K562 (cell line): ENCODE measurements around the gene NR0B2. TPM values are rescaled to one million over a fixed set of nuclear protein-coding genes. Genes with fewer than 3 reads are reported as not detected.

Experiments
- FOS ChIP-seq: IDR thresholded peaks from 3 replicates; pipeline ENCODE4 v1.6.1; 2011; ENCODE audit not compliant: insufficient read length; ENCODE audit errors: extremely low read depth
- HLTF ChIP-seq: fragments of 450-650 bp; IDR thresholded peaks from 2 replicates; pipeline ENCODE4 v1.6.1; 2016
- HMG20B ChIP-seq: fragments of 250-450 bp; sonication (Bioruptor Pico); IDR thresholded peaks from 2 replicates; pipeline ENCODE4 v1.5.0; 2021; ENCODE audit warnings: mild to moderate bottlenecking
- MTF1 ChIP-seq: fragments of 250-450 bp; sonication (Bioruptor Pico); IDR thresholded peaks from 2 replicates; pipeline ENCODE4 v1.9.0; 2021; ENCODE audit warnings: moderate library complexity, mild to moderate bottlenecking, inconsistent platforms, borderline replicate concordance
- MYC ChIP-seq, 2 experiments: fragments of 250-450 bp in 1 of 2; sonication (Bioruptor Pico) in 1 of 2; IDR thresholded peaks; 2 replicates each; pipeline versions ENCODE4 v1.5.1 to v1.6.1; 2012 to 2021; ENCODE audit warnings: low read depth in 2 of 2, borderline replicate concordance in 1 of 2, improper control_type of control experiment in 1 of 2, low read length in 1 of 2, mild to moderate bottlenecking in 1 of 2, moderate library complexity in 1 of 2
- NCOA6 ChIP-seq: fragments of 450-650 bp; IDR thresholded peaks from 2 replicates; pipeline ENCODE4 v1.6.1; 2017; ENCODE audit warnings: mild to moderate bottlenecking
- NFIX ChIP-seq: fragments of 250-450 bp; sonication (Bioruptor Pico); IDR thresholded peaks from 2 replicates; pipeline ENCODE4 v1.4.0; 2020; ENCODE audit warnings: low read depth, mild to moderate bottlenecking, moderate library complexity
- NR4A1 ChIP-seq, 2 experiments: fragments of 250-450 bp in 1 of 2; fragments of 450-650 bp in 1 of 2; sonication (Bioruptor Pico) in 1 of 2; IDR thresholded peaks; 2 replicates each; pipeline versions ENCODE4 v1.4.0 to v1.6.1; 2016 to 2020; ENCODE audit warnings: mild to moderate bottlenecking in 2 of 2, missing compliant biosample characterization in 1 of 2, missing genetic modification characterization in 1 of 2, moderate library complexity in 1 of 2
- NUFIP1 ChIP-seq: fragments of 450-650 bp; IDR thresholded peaks from 2 replicates; pipeline ENCODE4 v1.6.1; 2018; ENCODE audit not compliant: partially characterized antibody
- POLR2G ChIP-seq: fragments of 200-400 bp; formaldehyde crosslinking; IDR thresholded peaks from 2 replicates; pipeline ENCODE4 v1.6.1; 2017; ENCODE audit warnings: low read depth, mild to moderate bottlenecking, antibody characterized with exemption, low read length, moderate library complexity
- SAP30 ChIP-seq: fragments of 200-600 bp; sonication (generic); IDR thresholded peaks from 2 replicates; pipeline ENCODE4 v1.6.1; 2012; ENCODE audit warnings: borderline replicate concordance, low read depth, mild to moderate bottlenecking, moderate library complexity, low read length, control low read depth, inconsistent platforms; ENCODE audit not compliant: insufficient read depth, poor library complexity, severe bottlenecking
- SIRT6 ChIP-seq: IDR thresholded peaks from one replicate; pipeline ENCODE4 v1.6.1; 2012; ENCODE audit warnings: low read depth, mild to moderate bottlenecking, control low read depth, inconsistent platforms, low read length, moderate library complexity
- SNRNP70 ChIP-seq: fragments of 200-400 bp; formaldehyde crosslinking; optimal IDR thresholded peaks from 2 replicates; pipeline ENCODE3; 2017; ENCODE audit warnings: low read depth, low read length
- SP2 ChIP-seq: IDR thresholded peaks from 2 replicates; pipeline ENCODE4 v1.6.1; 2011; ENCODE audit warnings: mild to moderate bottlenecking, low read depth, low read length, moderate library complexity; ENCODE audit not compliant: poor library complexity, severe bottlenecking; ENCODE audit errors: extremely low read depth
- SRSF3 ChIP-seq: fragments of 200-400 bp; formaldehyde crosslinking; IDR thresholded peaks from 2 replicates; pipeline ENCODE4 v1.6.1; 2016; ENCODE audit warnings: mild to moderate bottlenecking, low read length, moderate library complexity; ENCODE audit not compliant: insufficient read depth
- THAP12 ChIP-seq: fragments of 250-450 bp; sonication (Bioruptor Pico); IDR thresholded peaks from 2 replicates; pipeline ENCODE4 v1.9.0; 2021; ENCODE audit warnings: mild to moderate bottlenecking, inconsistent platforms
- ZNF140 ChIP-seq: fragments of 250-450 bp; sonication (Bioruptor Pico); IDR thresholded peaks from 2 replicates; pipeline ENCODE4 v1.8.0; 2021; ENCODE audit warnings: moderate library complexity, mild to moderate bottlenecking, inconsistent platforms
- ZNF280A ChIP-seq: fragments of 450-650 bp; IDR thresholded peaks from 2 replicates; pipeline ENCODE4 v1.6.1; 2018; ENCODE audit warnings: mild to moderate bottlenecking, low read depth; ENCODE audit not compliant: partially characterized antibody
- ZNF449 ChIP-seq: fragments of 250-450 bp; sonication (Bioruptor Pico); IDR thresholded peaks from 2 replicates; pipeline ENCODE4 v1.8.0; 2022; ENCODE audit warnings: moderate library complexity, mild to moderate bottlenecking, inconsistent platforms
- ZNF57 ChIP-seq: fragments of 450-650 bp; formaldehyde crosslinking; IDR thresholded peaks from 2 replicates; pipeline ENCODE4 v1.4.0; 2020; ENCODE audit warnings: mild to moderate bottlenecking, moderate library complexity
- ZNF583 ChIP-seq: fragments of 250-450 bp; sonication (Bioruptor Pico); IDR thresholded peaks from 2 replicates; pipeline ENCODE4 v1.4.0; 2020
- polyA plus RNA-seq, 8 experiments: library from polyadenylated mRNA; depleted of rRNA in 4 of 8; stranded (reverse) in 5 of 8; unstranded in 3 of 8; fragments of >200 nt; fragmentation: Nextera tagmentation in 2 of 8; fragmentation: Illumina TruSeq in 1 of 8; extraction: Ambion mirVana in 2 of 8; extraction: Trizol in 1 of 8; gene quantifications; 2 replicates each; pipeline versions ENCODE4 v1.2.1 to v1.2.3, GENCODE V29; 2011 to 2014; ENCODE audit warnings: inconsistent platforms in 1 of 8, missing spikeins in 1 of 8
- total RNA-seq, 7 experiments: library from RNA; depleted of rRNA in 6 of 7; stranded (reverse); fragments of >200 nt in 6 of 7; fragmentation: Illumina TruSeq in 2 of 7; extraction: Trizol in 2 of 7; gene quantifications; 2 replicates each; pipeline versions ENCODE4 v1.2.1 to v1.2.3, GENCODE V29; 2011 to 2021; ENCODE audit warnings: low replicate concordance in 1 of 7

NR0B2 gene
- total and polyA plus RNA-seq, 9 of the 15 experiments (the other 6 are each of a cell fraction or from before 2014, with no cell fraction given), result not detected

GRCh38 chr1:26900001-26900814 lies 13.6 kb downstream of the NR0B2 start, which contains the start of gene GPATCH3 (continued):
- TF ChIP-seq NUFIP1 (no peak), SRSF3 (0 out of 2 replicates have a peak, but pooled peaks have one; percentile 63), POLR2G (peak; percentile 90), ZNF449 (CRISPR knock-in tag) (no peak), NCOA6 (no peak), NFIX (CRISPR knock-in tag) (no peak), HLTF (peak; percentile 68; the same call in 1 of the 2 replicates), FOS (no peak), ZNF583 (CRISPR knock-in tag) (no peak; the same call in 1 of the 2 replicates), SAP30 (peak; percentile 100), ZNF280A (no peak), SNRNP70 (no peak), SIRT6 (no peak), THAP12 (CRISPR knock-in tag) (peak; percentile 74), ZNF57 (CRISPR knock-in tag) (no peak), ZNF140 (CRISPR knock-in tag) (no peak), NR4A1 (CRISPR knock-in tag; IDR thresholded peaks at IDR 0.05) (0 out of 2 replicates have a peak, but pooled peaks have one; percentile 48), NR4A1 (tag; IDR thresholded peaks at IDR 0.05) (no peak), HMG20B (CRISPR knock-in tag) (no peak), SP2 (peak; percentile 21), MTF1 (CRISPR knock-in tag) (no peak), MYC (IDR thresholded peaks at IDR 0.05; ENCODE audit: low read depth, low read length) (0 out of 2 replicates have a peak, but pooled peaks have one; percentile 14), MYC (CRISPR knock-in tag; IDR thresholded peaks at IDR 0.05; ENCODE audit: borderline replicate concordance, low read depth) (0 out of 2 replicates have a peak, but pooled peaks have one; percentile 62)
